ENCODE results near the gene KIF16B. TPM values are rescaled to one million over a fixed set of nuclear protein-coding genes. Genes with fewer than 3 reads are reported as not detected.

KIF16B gene
- total and polyA plus RNA-seq, 2 of the 13 experiments (the other 11 are each of a cell fraction or from before 2014, with no cell fraction given) = 6.9 to 18.0 TPM

DNA sequence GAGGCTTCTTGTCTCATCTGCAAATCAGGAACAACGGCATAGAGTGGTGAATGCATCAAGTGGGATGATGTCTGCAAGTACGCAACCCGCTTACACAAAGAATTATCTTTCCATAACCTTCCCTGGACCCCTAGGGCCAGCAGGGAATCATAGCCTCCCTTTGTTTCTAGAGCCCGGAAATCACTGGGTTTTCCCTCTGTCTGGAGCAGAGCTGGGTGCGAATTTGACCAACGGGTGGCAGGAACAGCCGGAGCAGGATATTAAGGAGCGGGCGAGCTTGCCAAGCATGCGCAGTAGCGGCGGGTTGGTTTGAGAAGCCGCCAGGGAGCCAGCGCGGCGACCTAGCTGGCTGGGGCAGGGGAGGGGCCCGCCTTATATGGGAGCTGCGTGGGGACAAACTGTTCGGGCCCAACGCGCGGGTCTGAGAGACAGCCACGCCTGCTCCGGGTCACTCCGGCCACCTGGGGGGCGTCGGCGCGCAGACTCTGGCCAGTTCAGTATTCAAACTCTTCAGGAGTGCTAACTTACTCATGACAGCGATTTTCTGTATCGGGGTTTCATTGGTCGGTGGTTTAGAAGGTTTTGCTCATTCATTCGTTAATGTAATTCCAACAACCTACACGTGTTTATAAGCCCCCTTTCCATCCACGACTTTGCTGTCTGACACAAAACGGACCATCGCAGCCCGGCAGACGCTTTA is 1.6 kb upstream of the KIF16B start (continued):
- TF ChIP-seq ZNF256 (CRISPR knock-in tag; conservative IDR thresholded peaks at IDR 0.05) (0 out of 2 replicates have a peak, but pooled peaks have one; percentile 58), ZNF234 (CRISPR knock-in tag; conservative IDR thresholded peaks at IDR 0.05) (no peak), CEBPG (CRISPR knock-in tag; IDR thresholded peaks at IDR 0.05) (no peak), SMYD3 (CRISPR knock-in tag; IDR thresholded peaks at IDR 0.05) (no peak), TCF12 (IDR thresholded peaks at IDR 0.05) (no peak), TCF12 (CRISPR knock-in tag; IDR thresholded peaks at IDR 0.05) (peak; percentile 89), ZNF142 (CRISPR knock-in tag; IDR thresholded peaks at IDR 0.05) (no peak), KLF12 (CRISPR knock-in tag; IDR thresholded peaks at IDR 0.05; ENCODE audit: borderline replicate concordance) (peak; percentile 98), ZNF564 (CRISPR knock-in tag; IDR thresholded peaks at IDR 0.05) (peak; percentile 28; the same call in 1 of the 2 replicates), GMEB1 (CRISPR knock-in tag; IDR thresholded peaks at IDR 0.05; ENCODE audit: borderline replicate concordance) (peak; percentile 77), KDM4B (CRISPR knock-in tag; IDR thresholded peaks at IDR 0.05) (peak; percentile 74; the same call in 1 of the 2 replicates), ZNF253 (CRISPR knock-in tag; IDR thresholded peaks at IDR 0.05; ENCODE audit: borderline replicate concordance) (no peak), ONECUT2 (CRISPR knock-in tag; IDR thresholded peaks at IDR 0.05) (0 out of 2 replicates have a peak, but pooled peaks have one; percentile 36), ATRX (CRISPR knock-in tag; IDR thresholded peaks at IDR 0.05; ENCODE audit: borderline replicate concordance) (no peak), SAFB2 (CRISPR knock-in tag; IDR thresholded peaks at IDR 0.05; ENCODE audit: borderline replicate concordance, low read depth) (peak; percentile 81; the same call in 1 of the 2 replicates), NCOR1 (IDR thresholded peaks at IDR 0.05; ENCODE audit: borderline replicate concordance, low read length) (no peak), HNF1B (CRISPR knock-in tag; IDR thresholded peaks at IDR 0.05) (peak; percentile 61)
- TF ChIP-seq, protein P1, sequence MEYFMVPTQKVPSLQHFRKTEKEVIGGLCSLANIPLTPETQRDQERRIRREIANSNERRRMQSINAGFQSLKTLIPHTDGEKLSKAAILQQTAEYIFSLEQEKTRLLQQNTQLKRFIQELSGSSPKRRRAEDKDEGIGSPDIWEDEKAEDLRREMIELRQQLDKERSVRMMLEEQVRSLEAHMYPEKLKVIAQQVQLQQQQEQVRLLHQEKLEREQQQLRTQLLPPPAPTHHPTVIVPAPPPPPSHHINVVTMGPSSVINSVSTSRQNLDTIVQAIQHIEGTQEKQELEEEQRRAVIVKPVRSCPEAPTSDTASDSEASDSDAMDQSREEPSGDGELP (IDR thresholded peaks at IDR 0.05; ENCODE audit: borderline replicate concordance, low read depth) = peak; percentile 36; the same call in 1 of the 2 replicates
